Body of pancreas (tissue), 4 donors: ENCODE results near the gene MLLT10.

Experiments
- CTCF ChIP-seq, 7 experiments: fragments of 450-650 bp in 4 of 7; fragments of 200-600 bp in 3 of 7; sonication (generic) in 3 of 7; IDR thresholded peaks; one replicate each; pipeline ENCODE4 v1.5.1; 2016 to 2019; ENCODE audit warnings: antibody characterized with exemption in 7 of 7
- POLR2A ChIP-seq, 3 donors: fragments of 450-650 bp; IDR thresholded peaks; one replicate each; pipeline ENCODE4 v1.6.1; 2016; ENCODE audit warnings: antibody characterized with exemption in 3 of 3, mild to moderate bottlenecking in 2 of 3

- TF ChIP-seq CTCF (IDR thresholded peaks at IDR 0.05): no peak
- TF ChIP-seq POLR2A (IDR thresholded peaks at IDR 0.05): no peak
Observed at GRCh38 chr10:21515361-21516241, 18.4 kb upstream of the MLLT10 start.
